GM12878 (cell line): ENCODE measurements around the gene CDK13. TPM values are rescaled to one million over a fixed set of nuclear protein-coding genes. Genes with fewer than 3 reads are reported as not detected.

Source experiments
- ATAC-seq: fragments of 200-7000 bp; cut with Tn5 transposase; 3 replicates; pipeline ENCODE4 v1.9.1; 2020; ENCODE audit warnings: mild to moderate bottlenecking, moderate library complexity
- BruUV-seq: library from RNA; stranded (reverse); fragments of 400-500 nt; replicated peaks from 2 replicates; lab custom pipeline; 2021; lab: Mats Ljungman, UMichigan
- CTCF ChIA-PET: fragments of 300-600 bp; sonication (Branson Sonifier 250); formaldehyde crosslinking; extraction: SDS; loops from one replicate; lab custom pipeline; 2021; ENCODE audit warnings: inconsistent platforms; lab: Yijun Ruan, JAX
- POLR2A ChIA-PET: fragments of 350-600 bp; formaldehyde crosslinking; extraction: SDS; loops from one replicate; lab custom pipeline; 2021; ENCODE audit warnings: inconsistent platforms; lab: Charles Lee
- RAD21 ChIA-PET: fragments of 300-600 bp; sonication (Branson Sonifier 250); formaldehyde crosslinking; loops from one replicate; lab custom pipeline; 2023; ENCODE audit warnings: antibody characterized with exemption; ENCODE audit not compliant: unreplicated experiment; lab: Charles Lee
- SMC1A ChIA-PET: fragments of 300-600 bp; sonication (Branson Sonifier 250); formaldehyde crosslinking; loops from one replicate; lab custom pipeline; 2023; ENCODE audit not compliant: unreplicated experiment, uncharacterized antibody; lab: Charles Lee
- DNase-seq: peaks from one replicate; pipeline ENCODE4 v3.0.0-alpha.2; 2011; ENCODE audit warnings: low read depth, low spot score
- FAIRE-seq: peaks from 3 replicates; lab custom pipeline; 2011; peaks lifted over from hg19 to GRCh38; lab: Jason Lieb, UNC
- H2AFZ ChIP-seq: 2 replicates; pipeline ENCODE4 v1.6.0; 2011; ENCODE audit warnings: low read depth, low read length, control low read depth; ENCODE audit not compliant: control insufficient read depth
- H3K27ac ChIP-seq: 2 replicates; pipeline ENCODE4 v1.5.1; 2011; ENCODE audit warnings: control low read depth; ENCODE audit not compliant: control insufficient read depth, insufficient read depth
- H3K27me3 ChIP-seq, 2 experiments: replicated peaks in 1 of 2; 2 replicates each; pipeline versions ENCODE4 v1.6.0 to v1.6.1; 2011; ENCODE audit warnings: low read length in 1 of 2; ENCODE audit not compliant: control insufficient read depth in 2 of 2, insufficient read depth in 2 of 2
- H3K36me3 ChIP-seq, 2 experiments: 2 replicates each; pipeline ENCODE4 v1.5.1; 2011; ENCODE audit warnings: low read length in 1 of 2; ENCODE audit not compliant: control insufficient read depth in 2 of 2, insufficient read depth in 2 of 2
- H3K4me1 ChIP-seq: 2 replicates; pipeline ENCODE4 v1.6.1; 2011; ENCODE audit warnings: mild to moderate bottlenecking, low read length, moderate library complexity, mixed read lengths; ENCODE audit not compliant: control insufficient read depth, insufficient read depth
- H3K4me2 ChIP-seq: 2 replicates; pipeline ENCODE4 v1.6.0; 2011; ENCODE audit warnings: control low read depth; ENCODE audit not compliant: control insufficient read depth, insufficient read depth
- H3K4me3 ChIP-seq: fragments of 200-600 bp; sonication (generic); 2 replicates; pipeline ENCODE4 v1.5.1; 2016
- H3K79me2 ChIP-seq: 2 replicates; pipeline ENCODE4 v1.6.0; 2011; ENCODE audit warnings: low read length; ENCODE audit not compliant: control insufficient read depth, insufficient read depth
- H3K9ac ChIP-seq: 2 replicates; pipeline ENCODE4 v1.8.0; 2011; ENCODE audit warnings: low read length, control low read depth, mixed read lengths; ENCODE audit not compliant: control insufficient read depth, insufficient read depth
- H3K9me3 ChIP-seq: replicated peaks from 3 replicates; pipeline ENCODE4 v1.5.1; 2011; ENCODE audit warnings: mild to moderate bottlenecking, low read length; ENCODE audit not compliant: control insufficient read depth, insufficient read depth
- H4K20me1 ChIP-seq: 2 replicates; pipeline ENCODE4 v1.6.0; 2011; ENCODE audit not compliant: control insufficient read depth, insufficient read depth
- BACH1 ChIP-seq: fragments of 450-650 bp; IDR thresholded peaks from 2 replicates; pipeline ENCODE4 v1.6.1; 2017; ENCODE audit warnings: mild to moderate bottlenecking, borderline replicate concordance
- BCL11A ChIP-seq: IDR thresholded peaks from 2 replicates; pipeline ENCODE4 v1.6.1; 2011; ENCODE audit warnings: low read depth, low read length
- CBX3 ChIP-seq: fragments of 200-600 bp; sonication (generic); IDR thresholded peaks from 2 replicates; pipeline ENCODE4 v1.6.1; 2016; ENCODE audit warnings: low read depth, borderline replicate concordance
- CEBPZ ChIP-seq: fragments of 150-350 bp; IDR thresholded peaks from 2 replicates; pipeline ENCODE4 v1.6.1; 2016; ENCODE audit warnings: low read depth, low read length
- CUX1 ChIP-seq: IDR thresholded peaks from 2 replicates; pipeline ENCODE4 v1.6.1; 2012; ENCODE audit warnings: improper control_type of control experiment, low read depth, low read length; ENCODE audit not compliant: insufficient replicate concordance
- EED ChIP-seq: sonication (generic); IDR thresholded peaks from 2 replicates; pipeline ENCODE4 v1.6.1; 2016; ENCODE audit warnings: antibody characterized with exemption, low read depth
- NFXL1 ChIP-seq: fragments of 450-650 bp; IDR thresholded peaks from 2 replicates; pipeline ENCODE4 v1.6.1; 2017; ENCODE audit warnings: antibody characterized with exemption, mild to moderate bottlenecking, borderline replicate concordance
- NFYA ChIP-seq: IDR thresholded peaks from 2 replicates; pipeline ENCODE4 v1.6.1; 2011; ENCODE audit warnings: low read depth, mild to moderate bottlenecking, low read length, improper control_type of control experiment, borderline replicate concordance
- RAD21 ChIP-seq: IDR thresholded peaks from 2 replicates; pipeline ENCODE4 v1.6.1; 2011; ENCODE audit warnings: mild to moderate bottlenecking, low read depth, low read length, moderate library complexity; ENCODE audit not compliant: insufficient read depth
- SKIL ChIP-seq: fragments of 450-650 bp; IDR thresholded peaks from 2 replicates; pipeline ENCODE4 v1.6.1; 2017; ENCODE audit warnings: mild to moderate bottlenecking, low read depth, inconsistent platforms; ENCODE audit not compliant: poor library complexity, severe bottlenecking
- SMAD5 ChIP-seq: IDR thresholded peaks from 2 replicates; pipeline ENCODE4 v1.6.1; 2016; ENCODE audit warnings: antibody characterized with exemption, low read depth
- SRF ChIP-seq, 2 experiments: IDR thresholded peaks; 2 replicates each; pipeline ENCODE4 v1.6.1; 2011; ENCODE audit warnings: low read depth in 2 of 2, low read length in 2 of 2, mild to moderate bottlenecking in 1 of 2, moderate library complexity in 1 of 2
- YY1 ChIP-seq: IDR thresholded peaks from 2 replicates; pipeline ENCODE4 v1.6.1; 2011; ENCODE audit warnings: low read depth, mild to moderate bottlenecking, low read length
- ZNF207 ChIP-seq: fragments of 450-650 bp; IDR thresholded peaks from 2 replicates; pipeline ENCODE4 v1.6.1; 2014; ENCODE audit warnings: antibody characterized with exemption, mild to moderate bottlenecking, borderline replicate concordance
- ZNF217 ChIP-seq: fragments of 450-650 bp; IDR thresholded peaks from 2 replicates; pipeline ENCODE4 v1.6.1; 2017; ENCODE audit warnings: antibody characterized with exemption, mild to moderate bottlenecking
- WGBS: methylation state at CpG from one replicate; pipeline ENCODE4 v1.1.6; 2016; ENCODE audit warnings: low lambda C conversion rate; ENCODE audit not compliant: insufficient replicate concordance, insufficient coverage; ENCODE audit errors: missing lambda C conversion rate; 5-methylcytosine and 5-hydroxymethylcytosine counted together
- in situ Hi-C: fragments of 300-500 bp; cut with MboI; formaldehyde crosslinking; loops from 9 replicates; pipeline ENCODE4 v1.14.3; 2018; ENCODE audit warnings: mixed read lengths
- intact Hi-C: fragments of 100-400 bp; cut with micrococcal nuclease; formaldehyde crosslinking; loops from one replicate; pipeline ENCODE4 v1.14.2; 2022; ENCODE audit not compliant: unreplicated experiment
- polyA plus RNA-seq, 11 experiments: library from polyadenylated mRNA; depleted of rRNA in 4 of 11; unstranded in 6 of 11; stranded (reverse) in 5 of 11; fragments of >200 nt; fragmentation: Nextera tagmentation in 4 of 11; fragmentation: Illumina TruSeq in 1 of 11; extraction: Ambion mirVana in 4 of 11; extraction: Trizol in 1 of 11; gene quantifications; 1 replicate in 1 of 11; 2 replicates in 10 of 11; pipeline versions ENCODE4 v1.2.1 to v1.2.3, GENCODE V29; 2011 to 2016; ENCODE audit warnings: inconsistent platforms in 2 of 11, missing spikeins in 2 of 11, low read depth in 1 of 11
- total RNA-seq, 4 experiments: library from RNA; depleted of rRNA in 3 of 4; stranded (reverse); fragments of >200 nt in 3 of 4; fragmentation: Illumina TruSeq in 1 of 4; extraction: Trizol in 1 of 4; gene quantifications; 2 replicates each; pipeline versions ENCODE4 v1.2.1 to v1.2.3, GENCODE V29; 2013 to 2021

Gene CDK13
- total and polyA plus RNA-seq, 10 of the 15 experiments (the other 5 are each of a cell fraction or from before 2014, with no cell fraction given): 10.8 to 44.4 (median 28.0) TPM

GRCh38 chr7:39936761-39937160, 13.3 kb upstream of the CDK13 start:
- FAIRE-seq (no peak), DNase-seq (no peak), ATAC-seq (no peak)
- ChIA-PET SMC1A (interaction anchor here (1.8 kb wide), 1 partner anchor 22 kb away, joined by 5 read pairs; no protein-coding TSS in a partner anchor), POLR2A (interaction anchor here (0.6 kb wide), 1 partner anchor 914 kb away, joined by 3 read pairs; no protein-coding TSS in a partner anchor), CTCF (no interaction called here), RAD21 (no interaction called here)
- no peak overlapping the region for H3K9ac ChIP-seq
- H4K20me1 ChIP-seq: no peaks in the 10 kb centered on the region
- 96% methylated on average over 3 of the region's 3 CpGs for WGBS
- in situ Hi-C loops: no loop called here
- no peak overlapping the region for H3K4me3 ChIP-seq
- no peaks in the 10 kb centered on the region for H3K79me2 ChIP-seq
- no peaks in the 10 kb centered on the region for H3K4me1 ChIP-seq
- H2AFZ ChIP-seq: no peak overlapping the region
- no peak overlapping the region for H3K4me2 ChIP-seq
- no TSS peak for BruUV-seq
- H3K27ac ChIP-seq: no peak overlapping the region
- H3K27me3 ChIP-seq: no peaks in the 10 kb centered on the region
- no peaks in the 10 kb centered on the region for H3K36me3 ChIP-seq
- intact Hi-C loops: no loop called here
- no peaks in the 10 kb centered on the region for H3K9me3 ChIP-seq
- no peak for TF ChIP-seq ZNF207
- TF ChIP-seq SRF (IDR thresholded peaks at IDR 0.05; ENCODE audit: low read depth in 2 of 2, low read length in 2 of 2): no peak
- no peak for TF ChIP-seq CUX1
- no peak for TF ChIP-seq CBX3
- TF ChIP-seq BACH1: no peak
- no peak for TF ChIP-seq BCL11A
- no peak for TF ChIP-seq YY1
- no peak for TF ChIP-seq NFXL1
- TF ChIP-seq NFYA: no peak
- no peak for TF ChIP-seq EED
- TF ChIP-seq SMAD5: no peak
- TF ChIP-seq ZNF217: no peak
- TF ChIP-seq SKIL: no peak
- no peak for TF ChIP-seq CEBPZ
- no peak for TF ChIP-seq RAD21
